NCI-H446 (cell line): ENCODE data around the gene TNFSF13.
"Not testable (repeated sequence)": the region's sequence is repeated elsewhere in the genome, so short reads cannot be mapped to it uniquely, and the experiment has no call there.

Experiments used
- DNase-seq, 2 experiments: peaks; one replicate each; lab custom pipeline; 2025; lab: John Stamatoyannopoulos, UW

Gene TNFSF13

DNA sequence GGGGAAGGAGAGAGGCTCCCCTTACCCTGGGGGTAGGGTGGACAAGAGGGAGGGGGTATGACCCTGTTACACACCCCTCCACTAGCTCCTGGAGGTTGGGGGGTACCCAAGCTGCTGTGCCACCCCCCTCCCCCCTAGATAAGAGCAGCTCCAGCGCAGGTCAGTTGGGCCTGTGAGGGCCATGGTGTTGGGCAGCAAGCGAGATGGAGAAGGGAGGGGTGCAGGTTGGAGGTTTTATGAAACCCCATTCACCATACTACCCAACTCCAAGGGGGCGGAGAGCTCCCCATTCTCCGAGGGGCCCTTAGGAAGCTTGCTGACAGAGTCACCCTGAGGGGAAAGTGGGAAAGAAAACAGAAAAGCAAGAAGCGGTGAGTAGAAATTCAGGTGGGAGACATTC, 33.0 kb downstream of the TNFSF13 start:
- no peak for DNase-seq

DNA sequence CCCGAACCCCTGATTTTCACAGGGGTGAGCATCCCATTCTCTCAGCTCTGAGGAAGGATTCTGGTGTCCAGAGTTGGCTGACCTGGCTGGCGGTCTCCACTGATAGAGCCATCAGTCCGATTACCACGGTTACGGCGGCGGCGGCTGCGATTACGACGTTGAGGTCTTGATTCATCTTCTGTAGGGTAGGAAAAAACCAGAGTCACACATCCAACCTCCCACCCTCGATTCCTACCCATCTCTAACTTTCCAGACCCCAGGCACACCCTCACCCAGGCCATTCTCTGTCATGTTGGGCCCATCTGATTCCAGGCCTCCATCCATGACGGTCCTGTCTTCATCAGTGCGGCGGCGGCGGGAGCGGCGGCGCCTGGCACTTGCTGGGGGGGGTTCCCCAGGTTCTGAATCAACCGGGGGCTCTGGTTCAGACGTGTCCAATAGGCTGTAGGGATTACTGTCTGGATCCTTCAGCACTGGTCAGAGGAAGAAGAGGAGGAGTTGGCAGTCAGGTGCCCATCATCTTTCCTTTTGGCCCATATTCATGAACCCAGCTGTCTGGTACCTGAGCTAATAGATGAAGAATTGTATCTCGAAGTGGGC, 34.0 kb downstream of the TNFSF13 start:
- no peak for DNase-seq

DNA sequence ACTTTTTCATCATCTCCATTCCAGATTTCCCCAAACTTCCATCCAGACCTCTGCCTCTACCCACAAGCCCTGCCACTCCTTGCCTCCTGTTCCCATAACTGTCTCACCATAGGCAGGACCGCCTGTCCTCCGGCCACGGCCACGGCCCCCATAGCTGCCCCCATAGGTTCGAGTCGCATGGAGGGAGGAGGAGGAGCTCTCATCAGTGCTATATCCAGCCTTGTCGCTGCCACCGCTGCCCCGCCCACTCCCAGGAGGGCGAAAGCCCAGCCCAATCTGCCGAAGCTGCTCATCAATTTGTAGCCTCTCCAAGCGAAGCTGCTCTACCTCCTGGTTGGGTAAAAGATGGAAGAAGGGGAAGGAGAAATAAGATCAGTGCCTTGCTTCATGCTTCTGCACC, 34.7 kb downstream of the TNFSF13 start:
- no peak for DNase-seq

DNA sequence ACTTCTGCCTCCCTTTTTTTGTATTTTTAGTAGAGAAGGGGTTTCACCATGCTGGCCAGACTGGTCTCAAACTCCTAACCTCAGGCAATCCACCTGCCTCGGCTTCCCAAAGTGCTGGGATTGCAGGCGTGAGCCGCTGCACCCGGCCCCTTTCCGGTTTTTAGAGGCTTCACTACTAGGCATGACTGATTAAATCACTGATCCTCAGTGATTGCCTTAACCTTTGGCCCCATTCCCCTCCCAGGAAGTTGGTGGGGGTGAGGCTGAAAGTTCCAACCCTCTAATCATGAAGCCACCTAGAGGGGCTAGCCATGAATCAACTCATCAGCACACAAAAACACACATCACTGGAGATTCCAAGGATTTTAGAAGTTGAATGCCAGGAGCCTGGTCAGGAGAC, 39.0 kb downstream of the TNFSF13 start:
- DNase-seq = not testable (repeated sequence)

DNA sequence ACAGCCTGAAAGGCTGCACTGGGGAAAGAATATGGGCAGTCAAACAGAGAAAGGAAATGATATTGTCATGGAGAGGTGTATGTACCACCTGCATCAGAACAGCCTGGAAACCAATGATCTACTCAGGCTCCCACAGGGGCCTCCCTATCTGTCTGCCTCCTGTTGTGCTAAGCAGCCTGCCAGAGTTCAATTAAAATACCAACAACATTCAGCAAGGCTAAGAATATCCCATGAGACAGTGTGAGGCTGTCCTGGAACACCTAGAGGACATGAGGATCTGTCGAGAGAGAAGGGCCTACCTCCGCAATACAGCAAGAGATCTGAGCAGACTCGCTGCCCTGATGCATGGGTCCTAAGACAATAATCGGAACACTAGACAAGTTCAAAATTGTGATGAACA, 47.7 kb downstream of the TNFSF13 start:
- no peak for DNase-seq

DNA sequence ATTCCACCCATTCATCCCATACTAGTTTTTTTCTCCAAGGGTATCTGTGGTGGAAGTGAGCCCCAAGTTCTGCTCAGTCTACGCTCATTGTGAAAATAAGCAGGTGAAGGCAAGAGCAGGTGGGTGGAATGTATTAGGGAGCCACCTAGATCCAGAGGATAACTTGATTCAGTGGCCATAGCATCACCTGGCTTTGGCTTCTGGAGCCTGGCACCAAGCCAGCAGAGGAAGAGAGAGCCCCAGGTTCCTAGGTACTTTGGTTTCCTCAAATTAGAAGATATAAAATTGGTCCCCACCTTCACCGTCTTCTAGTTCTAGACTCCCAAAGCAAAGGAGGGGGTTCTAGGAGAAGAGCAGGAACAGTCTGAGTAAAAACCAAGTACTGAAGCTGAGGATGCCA, 52.1 kb downstream of the TNFSF13 start:
- DNase-seq = no peak
